T1000 (cell line): ENCODE results near the gene JPH2.
A peak's percentile ranks its signal among the peaks of the same experiment; 100 is the strongest.
"Not testable (repeated sequence)": the region's sequence is repeated elsewhere in the genome, so short reads cannot be mapped to it uniquely, and the experiment has no call there.

Source experiments
- DNase-seq: peaks from one replicate; lab custom pipeline; 2025; ENCODE audit warnings: mixed read lengths; lab: John Stamatoyannopoulos, UW

Gene JPH2

GRCh38 chr20:44211177-44212039 is 24.4 kb upstream of the JPH2 start:
- DNase-seq: no peak

DNA sequence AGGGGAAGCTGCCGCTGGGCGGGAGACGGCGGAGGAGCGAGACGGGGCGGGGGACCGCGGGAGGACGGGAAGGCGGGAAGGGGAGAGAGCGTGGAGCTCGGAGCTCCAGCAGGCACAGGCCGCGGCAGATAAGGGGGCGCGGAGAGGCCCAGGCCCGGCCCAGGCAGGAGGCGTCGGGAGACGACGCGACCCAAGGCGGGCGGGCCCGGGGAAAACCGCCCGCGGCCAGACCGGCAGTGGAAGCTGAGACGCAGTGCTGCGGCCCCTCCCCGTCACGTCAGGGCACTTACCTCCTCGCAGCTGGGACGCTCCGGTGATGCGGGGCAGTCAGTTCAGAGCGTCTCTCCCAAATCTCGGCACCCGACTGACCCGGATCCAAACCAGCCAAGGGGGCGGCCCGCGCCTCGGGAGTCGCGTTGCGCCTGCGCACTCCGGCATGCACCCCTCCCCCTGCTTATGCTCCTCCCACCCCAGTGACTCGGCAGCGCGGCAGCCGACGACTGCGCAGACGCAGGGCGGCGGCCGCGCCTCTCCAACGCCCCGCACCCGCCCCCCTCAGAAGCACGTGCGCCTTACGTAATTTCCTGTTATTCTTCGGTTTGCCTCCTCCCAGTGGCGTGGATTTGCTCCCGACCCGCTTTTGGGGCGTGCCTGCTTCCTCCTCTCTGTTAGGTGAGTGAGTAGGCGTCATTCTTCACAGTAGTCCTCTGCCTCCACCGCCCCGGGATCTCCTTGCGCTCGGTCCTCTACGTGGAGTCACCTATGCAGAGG is 23.6 kb upstream of the JPH2 start, which contains the start of gene OSER1:
TSS of gene OSER1 (minus strand) at position 366 of the 771 bp plus-strand sequence. CDS start 3,814 bp downstream, outside the sequence.
- DNase-seq: peak; percentile 99

- no peak for DNase-seq
Measured at GRCh38 chr20:44209686-44210405, 22.9 kb upstream of the JPH2 start.

- no peak for DNase-seq
Measured at GRCh38 chr20:44208770-44209169, 21.8 kb upstream of the JPH2 start.

GRCh38 chr20:44208165-44208564 is 21.2 kb upstream of the JPH2 start:
- no peak for DNase-seq

GRCh38 chr20:44207126-44207723 is 20.2 kb upstream of the JPH2 start:
- DNase-seq: no peak

DNA sequence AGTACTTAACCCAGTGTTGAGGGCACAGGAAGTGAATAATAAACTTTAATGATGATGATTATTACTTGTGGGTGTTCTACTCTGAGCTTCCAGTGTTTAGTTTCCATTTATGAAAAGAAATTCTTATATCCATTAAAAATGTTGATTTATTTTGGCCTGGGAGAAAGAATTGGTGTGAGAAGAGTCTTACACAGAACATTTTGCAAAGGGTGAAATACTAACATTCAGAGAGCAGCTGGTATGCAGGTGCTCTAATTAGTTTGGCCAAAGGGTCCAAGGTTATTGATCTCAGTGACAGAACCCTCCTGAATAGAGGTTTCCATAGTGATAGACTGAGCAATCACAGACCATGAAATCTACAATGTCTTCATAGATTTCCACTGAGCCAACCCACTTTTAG is 19.1 kb upstream of the JPH2 start:
- DNase-seq: no peak

- DNase-seq: no peak
Measured at GRCh38 chr20:44204832-44205215, 17.8 kb upstream of the JPH2 start.

DNA sequence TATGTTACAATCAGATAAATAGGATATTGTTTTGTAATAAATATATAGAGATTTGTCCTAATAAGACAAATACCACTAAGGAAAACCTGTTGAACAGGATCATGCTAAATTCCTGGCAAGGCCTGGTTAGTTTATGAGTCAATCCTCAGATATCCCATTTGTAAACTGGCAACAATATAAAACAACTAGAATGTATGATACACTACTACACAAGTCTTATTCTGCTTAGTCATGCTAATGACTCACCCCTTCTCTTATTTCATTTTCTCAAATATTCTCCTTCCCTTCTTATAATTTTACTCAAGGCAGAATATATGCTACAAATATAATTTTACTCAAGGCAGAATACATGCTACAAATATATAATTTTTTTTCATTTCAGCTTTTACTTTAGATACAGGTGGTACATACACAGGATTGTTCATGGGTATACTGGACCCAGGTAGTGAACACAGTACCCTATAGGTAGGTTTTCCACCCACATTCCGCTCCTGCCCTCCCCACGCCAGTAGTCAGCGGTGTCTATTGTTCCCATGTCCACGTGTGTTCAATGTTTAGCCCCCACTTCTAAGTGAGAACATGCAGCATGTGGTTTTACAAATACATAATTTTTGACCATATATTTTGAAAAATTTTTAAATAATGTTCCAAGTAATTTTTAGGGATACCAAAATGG is 17.3 kb upstream of the JPH2 start:
- no peak for DNase-seq

DNA sequence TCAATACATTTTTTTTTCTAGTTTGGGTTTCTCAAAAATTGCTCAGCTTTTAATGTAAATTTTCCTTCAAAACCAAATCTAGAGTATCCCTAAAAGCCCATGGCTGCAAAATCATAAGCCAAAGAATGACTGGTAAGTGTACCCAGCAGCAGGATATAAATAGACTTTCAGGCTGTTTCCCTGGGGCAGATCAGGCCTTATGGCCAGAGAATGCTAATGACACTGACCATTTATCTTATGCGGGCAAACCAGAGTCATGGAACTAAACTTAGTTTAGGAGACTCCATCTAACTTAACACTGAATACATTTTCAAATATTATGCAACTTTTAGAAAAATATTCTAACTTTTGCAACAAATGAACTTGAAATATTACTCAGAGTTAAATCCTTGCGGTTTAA is 16.2 kb upstream of the JPH2 start:
- DNase-seq: no peak

- DNase-seq: no peak
Measured at GRCh38 chr20:44200983-44201382, 14.0 kb upstream of the JPH2 start.

DNA sequence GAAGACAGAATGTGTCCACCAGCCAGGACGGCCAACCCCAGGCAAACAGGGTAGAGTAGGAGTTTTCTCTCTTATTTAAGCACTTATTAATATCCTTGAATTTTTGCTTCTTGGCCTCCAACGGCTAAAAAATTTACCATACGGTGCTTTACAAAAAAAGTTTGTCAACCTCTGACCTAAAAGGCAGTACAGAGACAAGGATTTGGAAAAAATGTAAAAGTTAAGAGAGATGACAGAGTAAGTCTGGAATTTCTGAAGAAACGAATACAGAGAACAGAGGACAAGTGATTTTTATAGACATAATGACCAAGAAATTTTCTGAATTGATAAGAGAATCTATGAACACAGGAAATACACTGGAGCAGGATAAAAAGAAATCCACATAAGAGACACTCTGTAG is 13.4 kb upstream of the JPH2 start:
- DNase-seq: no peak

DNA sequence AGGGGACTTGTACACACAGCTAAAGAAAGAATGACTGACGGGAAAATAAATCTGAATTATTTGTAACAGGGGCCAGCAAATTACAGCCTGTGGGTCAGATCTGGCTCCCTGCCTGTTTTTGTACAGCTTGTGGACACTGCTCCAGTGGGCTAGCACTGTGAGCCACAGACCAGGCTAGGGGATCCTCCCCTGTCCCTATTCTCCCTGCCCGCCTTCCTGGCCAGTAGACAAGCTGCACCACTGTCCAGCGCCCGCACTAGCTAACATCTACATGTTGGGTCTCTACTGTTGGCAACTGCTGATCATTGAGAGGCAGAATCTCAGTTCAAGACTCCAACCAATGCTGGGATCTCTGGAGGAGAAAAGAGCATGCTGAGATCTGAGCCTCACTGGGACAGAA is 12.9 kb upstream of the JPH2 start:
- no peak for DNase-seq

DNA sequence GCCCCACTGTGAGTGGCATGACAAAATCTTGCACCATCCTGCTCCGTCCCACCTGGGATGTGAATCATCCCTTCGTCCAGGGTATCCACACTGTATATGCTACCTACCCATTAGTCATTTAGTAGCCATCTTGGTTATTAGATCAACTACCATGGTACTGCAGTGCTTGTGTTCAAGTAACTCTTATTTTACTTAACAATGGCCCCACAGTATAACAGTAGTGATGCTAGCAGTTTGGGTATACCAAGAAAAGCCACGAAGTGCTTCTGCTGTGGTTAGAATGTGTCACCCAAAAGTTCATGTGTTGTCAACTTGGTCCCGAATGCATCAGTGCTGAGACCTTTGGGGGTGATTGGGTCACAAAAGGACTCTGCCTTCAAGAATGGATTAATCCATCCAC is 11.9 kb upstream of the JPH2 start:
- DNase-seq: no peak

- DNase-seq: no peak
Measured at GRCh38 chr20:44196271-44196670, 9.3 kb upstream of the JPH2 start.

DNA sequence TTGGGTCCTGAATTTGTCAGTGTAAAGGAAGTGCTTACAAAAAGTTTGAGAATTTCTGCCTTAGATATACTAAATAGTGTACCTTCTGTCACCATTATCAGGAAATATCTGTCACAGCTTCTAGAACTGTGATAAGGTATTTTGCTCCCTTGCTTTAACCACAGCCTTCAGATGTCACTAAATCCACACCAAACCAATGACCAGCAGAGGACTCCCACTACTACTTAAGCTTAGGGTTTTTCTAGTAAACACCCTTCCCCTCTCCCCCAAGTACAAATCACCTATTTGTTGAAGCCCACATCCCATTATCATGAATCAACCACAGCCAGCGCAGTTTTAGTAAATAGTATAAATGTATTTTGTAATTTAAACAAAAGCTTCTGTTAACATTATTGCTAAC is 8.6 kb upstream of the JPH2 start:
- no peak for DNase-seq

GRCh38 chr20:44193801-44194200 is 6.8 kb upstream of the JPH2 start:
- no peak for DNase-seq

GRCh38 chr20:44191640-44192039 is 4.7 kb upstream of the JPH2 start:
- not testable (repeated sequence) for DNase-seq

DNA sequence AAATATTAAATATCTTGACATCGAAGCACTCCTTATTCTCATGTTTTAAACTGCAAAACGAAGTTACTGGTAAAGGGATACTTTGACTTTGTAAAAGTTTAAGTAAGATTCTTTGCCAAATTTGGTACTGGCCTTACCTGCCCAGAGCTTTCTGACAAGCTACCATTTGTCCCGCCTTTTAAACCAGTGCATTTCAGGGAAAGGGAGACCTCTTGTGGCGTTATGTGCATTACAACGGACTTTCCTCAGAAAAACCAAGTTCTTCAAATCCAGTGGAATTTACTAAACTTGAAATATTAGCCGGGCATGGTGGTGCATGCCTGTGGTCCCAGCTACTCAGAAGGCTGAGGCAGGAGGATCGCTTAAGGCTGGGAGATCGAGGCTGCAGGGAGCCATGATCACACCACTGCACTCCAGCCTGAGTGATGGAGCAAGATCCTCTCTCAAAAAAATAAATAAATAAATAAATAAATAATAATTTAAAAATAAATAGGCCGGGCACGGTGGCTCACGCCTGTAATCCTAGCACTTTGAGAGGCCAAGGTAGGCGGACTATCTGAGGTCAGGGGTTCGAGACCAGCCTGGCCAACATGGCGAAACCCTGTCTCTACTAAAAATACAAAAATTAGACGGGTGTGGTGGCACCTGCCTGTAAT is 3.3 kb upstream of the JPH2 start:
- peak; percentile 73 for DNase-seq

- no peak for DNase-seq
Measured at GRCh38 chr20:44188752-44189151, 1.8 kb upstream of the JPH2 start.
